Hematopoietic multipotent progenitor cell (in vitro differentiated cells): ENCODE measurements around the gene SOD1. TPM values are rescaled to one million over a fixed set of nuclear protein-coding genes. Genes with fewer than 3 reads are reported as not detected.

Source experiments
- small RNA-seq: library from RNA; depleted of rRNA; stranded (forward); fragments of <200 nt; gene quantifications from one replicate; pipeline ENCODE3, GENCODE V24; 2012
- total RNA-seq: library from RNA; depleted of rRNA; stranded (reverse); fragments of >200 nt; gene quantifications from one replicate; pipeline ENCODE4 v1.2.3, GENCODE V29; 2012

Gene SOD1
- total RNA-seq, 1 donor: 130 TPM

Small RNA genes lying within 50 kb of the gene (small RNA-seq; reads per million reads assigned to genes)
- not detected for gene RF01241

Other genes with a start within 250 kb of the SOD1 start
- 15.3 TPM for gene SCAF4, start 72.4 kb downstream of the SOD1 start, total RNA-seq
- not detected for gene HUNK, start 213.3 kb downstream of the SOD1 start, total RNA-seq